ENCODE measurements around the gene LRFN3. TPM values are rescaled to one million over a fixed set of nuclear protein-coding genes. Genes with fewer than 3 reads are reported as not detected.

The LRFN3 gene
- total and polyA plus RNA-seq, 2 of the 13 experiments (the other 11 are each of a cell fraction or from before 2014, with no cell fraction given), result 0.74 to 1.6 TPM

DNA sequence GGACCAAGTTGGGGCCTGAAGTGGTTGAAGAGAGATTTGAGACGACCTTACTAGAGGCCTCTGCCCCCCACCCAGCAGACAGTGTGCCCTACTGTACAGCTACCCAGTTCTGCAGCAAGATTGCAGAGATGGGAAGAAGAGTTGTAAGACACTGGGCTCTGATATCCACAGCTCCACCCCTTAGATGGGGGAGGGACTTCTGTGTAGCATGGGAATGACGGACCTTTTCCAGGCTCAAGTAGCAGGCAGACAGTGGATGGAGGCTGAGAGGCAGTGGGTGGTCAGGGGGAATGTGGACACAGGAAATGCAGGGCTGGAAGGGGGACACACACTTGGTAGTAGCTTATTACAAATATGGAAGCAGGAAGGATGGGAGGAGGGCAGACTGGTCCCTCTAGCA, 13.0 kb downstream of the LRFN3 start (continued):
- TF ChIP-seq ZNF235 (CRISPR knock-in tag; IDR thresholded peaks at IDR 0.05; ENCODE audit: borderline replicate concordance) (no peak), SIN3A (IDR thresholded peaks at IDR 0.05; ENCODE audit: borderline replicate concordance, low read depth, low read length) (no peak), FOXO1 (CRISPR knock-in tag; IDR thresholded peaks at IDR 0.05) (no peak)

DNA sequence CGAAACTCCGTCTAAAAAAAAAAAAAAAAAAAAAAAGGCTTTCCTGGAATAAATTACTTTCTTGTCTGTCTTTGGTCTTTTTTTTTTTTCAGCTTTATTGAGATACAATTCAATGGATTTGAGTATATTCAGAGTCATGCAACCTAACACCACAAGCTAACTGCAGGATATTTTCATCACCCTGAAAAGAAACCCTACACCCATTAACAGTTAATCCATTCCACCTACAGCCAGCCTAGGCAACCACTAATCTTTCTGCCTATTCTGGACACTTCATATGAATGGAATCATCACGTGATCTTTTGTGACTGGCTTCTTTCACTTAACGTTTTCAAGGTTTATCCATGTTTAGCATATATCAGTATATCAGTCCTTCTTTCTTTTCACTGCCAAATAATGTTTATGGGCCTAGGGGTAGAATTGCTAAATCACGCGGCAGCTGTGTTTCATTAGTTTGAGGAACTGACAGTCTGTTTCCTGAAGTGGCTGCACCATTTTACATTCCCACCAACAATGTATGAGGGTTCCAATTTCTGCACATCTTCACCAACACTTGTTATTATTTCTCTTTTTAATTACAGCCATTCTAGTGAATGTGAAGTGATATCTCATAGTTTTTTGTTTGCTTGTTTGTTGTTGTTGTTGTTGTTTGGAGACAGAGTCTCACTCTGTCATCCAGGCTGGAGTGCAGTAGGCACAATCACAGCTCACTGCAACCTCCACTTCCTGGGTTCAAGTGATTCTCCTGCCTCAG, 19.9 kb downstream of the LRFN3 start:
- in situ Hi-C loops (cut with HindIII; ENCODE audit: extremely low pct_ligation_motif_present, low pct_unique_long_range_greater_than_20kb), result no loop called here
- H3K9me3 ChIP-seq (ENCODE audit: low read length), result no peaks in the 10 kb centered on the region
- BruUV-seq (replicated peaks), result no TSS peak
- no peaks in the 10 kb centered on the region for H3K79me2 ChIP-seq (ENCODE audit: insufficient read depth, low read length)
- no peak overlapping the region for H3K27ac ChIP-seq (ENCODE audit: extremely low read length, insufficient read depth, low read length)
- no peak overlapping the region for H3K4me2 ChIP-seq (ENCODE audit: low read depth, low read length)
- intact Hi-C loops (cut with micrococcal nuclease; ENCODE audit: unreplicated experiment), result no loop called here
- 33% methylated on average over 6 of the region's 6 CpGs for WGBS (ENCODE audit: low lambda C conversion rate)
- ChIA-PET CTCF (ENCODE audit: low intra/inter-chr PET ratio, low total read pairs) (no interaction called here), POLR2A (no interaction called here)
- no peaks in the 10 kb centered on the region for H3K4me1 ChIP-seq (ENCODE audit: insufficient read depth, low read length)
- no peak overlapping the region for H2AFZ ChIP-seq (ENCODE audit: low read length)
- ATAC-seq, result no peak
- no peak overlapping the region for H3K4me3 ChIP-seq (replicated peaks in 1 of 3; ENCODE audit: insufficient read depth in 1 of 3, low read depth in 2 of 3, low read length in 3 of 3)
- DNase-seq (ENCODE audit: low spot score), result no peak
- peaks cover 4 to 44% of the 10 kb centered on the region in 2 experiments; a peak in 4 of 5 replicates for H3K27me3 ChIP-seq (ENCODE audit: control insufficient read depth in 1 of 2, insufficient read depth in 2 of 2, low read length in 2 of 2)
- no peak overlapping the region for H3K9ac ChIP-seq (ENCODE audit: insufficient read depth, low read depth, low read length)
- H3K36me3 ChIP-seq (replicated peaks in 1 of 2; ENCODE audit: control insufficient read depth in 1 of 2, insufficient read depth in 2 of 2, low read length in 2 of 2), result no peaks in the 10 kb centered on the region
- no peaks in the 10 kb centered on the region for H4K20me1 ChIP-seq (ENCODE audit: insufficient read depth, low read length)
- FAIRE-seq, result no peak
- TF ChIP-seq NR3C1 (CRISPR knock-in tag; IDR thresholded peaks at IDR 0.05), result no peak
- no peak for TF ChIP-seq ZNF431 (CRISPR knock-in tag; IDR thresholded peaks at IDR 0.05; ENCODE audit: borderline replicate concordance, low read depth)
- TF ChIP-seq, protein P1, sequence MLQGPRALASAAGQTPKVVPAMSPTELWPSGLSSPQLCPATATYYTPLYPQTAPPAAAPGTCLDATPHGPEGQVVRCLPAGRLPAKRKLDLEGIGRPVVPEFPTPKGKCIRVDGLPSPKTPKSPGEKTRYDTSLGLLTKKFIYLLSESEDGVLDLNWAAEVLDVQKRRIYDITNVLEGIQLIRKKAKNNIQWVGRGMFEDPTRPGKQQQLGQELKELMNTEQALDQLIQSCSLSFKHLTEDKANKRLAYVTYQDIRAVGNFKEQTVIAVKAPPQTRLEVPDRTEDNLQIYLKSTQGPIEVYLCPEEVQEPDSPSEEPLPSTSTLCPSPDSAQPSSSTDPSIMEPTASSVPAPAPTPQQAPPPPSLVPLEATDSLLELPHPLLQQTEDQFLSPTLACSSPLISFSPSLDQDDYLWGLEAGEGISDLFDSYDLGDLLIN (CRISPR knock-in tag; IDR thresholded peaks at IDR 0.05; ENCODE audit: borderline replicate concordance), result no peak
- peak; percentile 46; the same call in 1 of the 2 replicates for TF ChIP-seq RAD51 (IDR thresholded peaks at IDR 0.05; ENCODE audit: borderline replicate concordance)
- no peak for TF ChIP-seq ZFAT (CRISPR knock-in tag; conservative IDR thresholded peaks at IDR 0.05)

All from HepG2 (cell line).